Small intestine (tissue), 7 donors: ENCODE results near the gene HELZ. TPM values are rescaled to one million over a fixed set of nuclear protein-coding genes. Genes with fewer than 3 reads are reported as not detected.

ENCODE experiments used
- DNase-seq, 2 donors: peaks; one replicate each; pipeline versions ENCODE4 v3.0.0 to v3.0.0-alpha.2; 2013
- FAIRE-seq: peaks from 2 replicates; lab custom pipeline; 2012; peaks lifted over from hg19 to GRCh38; lab: Jason Lieb, UNC
- H3K27ac ChIP-seq, 3 donors: one replicate each; pipeline ENCODE4 v1.5.1; 2013; ENCODE audit warnings: low read length in 2 of 3, mild to moderate bottlenecking in 2 of 3, control low read depth in 1 of 3, inconsistent platforms in 1 of 3, low read depth in 1 of 3, moderate library complexity in 1 of 3
- H3K27me3 ChIP-seq, 3 donors: one replicate each; pipeline ENCODE4 v1.6.1; 2013; ENCODE audit warnings: low read length in 3 of 3, inconsistent platforms in 1 of 3; ENCODE audit not compliant: control insufficient read depth in 3 of 3, insufficient read depth in 3 of 3
- H3K36me3 ChIP-seq, 3 donors: one replicate each; pipeline ENCODE4 v1.6.1; 2013; ENCODE audit warnings: low read length in 3 of 3, inconsistent platforms in 1 of 3, low read depth in 1 of 3, mild to moderate bottlenecking in 1 of 3, moderate library complexity in 1 of 3; ENCODE audit not compliant: control insufficient read depth in 3 of 3, insufficient read depth in 2 of 3
- H3K4me1 ChIP-seq, 3 donors: one replicate each; pipeline ENCODE4 v1.6.1; 2013; ENCODE audit warnings: low read length in 2 of 3, inconsistent platforms in 1 of 3, low read depth in 1 of 3, mild to moderate bottlenecking in 1 of 3, moderate library complexity in 1 of 3; ENCODE audit not compliant: control insufficient read depth in 3 of 3, insufficient read depth in 2 of 3
- H3K4me3 ChIP-seq, 3 donors: one replicate each; pipeline ENCODE4 v1.5.1; 2013; ENCODE audit warnings: low read length in 3 of 3, control low read depth in 1 of 3, inconsistent platforms in 1 of 3, low read depth in 1 of 3, mild to moderate bottlenecking in 1 of 3, moderate library complexity in 1 of 3
- H3K9me3 ChIP-seq, 2 donors: one replicate each; pipeline ENCODE4 v1.6.1; 2013; ENCODE audit warnings: low read depth in 1 of 2, low read length in 1 of 2; ENCODE audit not compliant: control insufficient read depth in 2 of 2, insufficient read depth in 1 of 2
- WGBS, 3 donors: extraction: QIAGEN DNeasy Blood & Tissue Kit; methylation state at CpG; one replicate each; pipeline ENCODE4 v1.1.7; 2013; 5-methylcytosine and 5-hydroxymethylcytosine counted together
- polyA plus RNA-seq, 4 donors: library from polyadenylated mRNA; stranded (reverse) in 3 of 4; unstranded in 1 of 4; fragments of 200-250 nt in 3 of 4; fragments of 120-200 nt in 1 of 4; gene quantifications; one replicate each; pipeline versions ENCODE4 v1.2.1 to v1.2.3, GENCODE V29; 2013
- donor health status: healthy with polysubstance abuse.
- donor health status: control.
- donor health status: control.
- donor health status: Bipolar disorder and iron deficiency.
- donor health status: healthy.

The HELZ gene
- polyA plus RNA-seq, 4 donors = 2.7 to 27.3 (median 3.6) TPM

DNA sequence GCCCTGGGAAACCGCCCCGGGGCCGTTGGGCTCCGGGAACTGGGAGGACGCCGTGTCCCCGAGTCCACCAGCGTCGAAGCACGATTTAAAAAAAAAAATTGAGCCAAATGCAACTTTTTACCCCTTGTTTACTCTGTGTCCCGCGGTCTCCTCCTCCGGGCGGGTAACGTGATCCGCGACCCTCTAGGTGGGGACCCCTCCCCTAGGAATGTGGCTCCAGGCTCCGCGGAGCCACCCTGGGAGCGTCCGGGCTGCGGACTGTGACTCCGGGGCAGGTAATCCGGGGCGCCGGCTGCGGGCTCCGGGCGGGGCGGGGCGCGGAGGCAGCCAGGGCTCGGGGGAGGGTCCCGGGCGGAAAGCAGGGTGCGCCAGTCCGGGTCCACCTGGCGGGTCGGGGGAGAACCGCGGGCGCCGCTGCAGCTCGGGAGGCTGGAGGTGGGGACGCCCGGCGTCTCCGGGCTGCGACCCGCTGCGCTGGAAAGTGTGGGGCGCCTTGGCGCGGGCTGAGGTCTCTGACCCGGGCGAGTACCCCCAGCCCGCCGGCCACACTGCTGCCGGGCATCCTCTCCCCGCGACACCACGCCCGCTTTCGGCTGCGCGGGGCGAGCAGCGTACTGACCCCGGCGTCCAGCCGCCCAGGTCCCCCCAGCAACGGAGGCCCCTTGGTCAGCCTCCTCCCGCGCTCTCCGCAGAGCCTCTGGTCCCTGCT lies 852 bp upstream of the HELZ start:
- no peak for FAIRE-seq
- Histone ChIP-seq H3K27me3 (no peaks in the 10 kb centered on the region), H3K4me1 (peaks cover 4 to 20% (median 4%) of the 10 kb centered on the region in 3 donors), H3K27ac (peak overlapping the region; percentile 88 to 98 (median 97)), H3K4me3 (peak overlapping the region; percentile 68 to 94 (median 81)), H3K9me3 (no peaks in the 10 kb centered on the region), H3K36me3 (peaks cover 0 to 3% (median 0%) of the 10 kb centered on the region in 3 donors)
- WGBS, 3 donors = 1% methylated on average over 64 to 75 of the region's 75 CpGs
- DNase-seq = peak; percentile 58 to 77

DNA sequence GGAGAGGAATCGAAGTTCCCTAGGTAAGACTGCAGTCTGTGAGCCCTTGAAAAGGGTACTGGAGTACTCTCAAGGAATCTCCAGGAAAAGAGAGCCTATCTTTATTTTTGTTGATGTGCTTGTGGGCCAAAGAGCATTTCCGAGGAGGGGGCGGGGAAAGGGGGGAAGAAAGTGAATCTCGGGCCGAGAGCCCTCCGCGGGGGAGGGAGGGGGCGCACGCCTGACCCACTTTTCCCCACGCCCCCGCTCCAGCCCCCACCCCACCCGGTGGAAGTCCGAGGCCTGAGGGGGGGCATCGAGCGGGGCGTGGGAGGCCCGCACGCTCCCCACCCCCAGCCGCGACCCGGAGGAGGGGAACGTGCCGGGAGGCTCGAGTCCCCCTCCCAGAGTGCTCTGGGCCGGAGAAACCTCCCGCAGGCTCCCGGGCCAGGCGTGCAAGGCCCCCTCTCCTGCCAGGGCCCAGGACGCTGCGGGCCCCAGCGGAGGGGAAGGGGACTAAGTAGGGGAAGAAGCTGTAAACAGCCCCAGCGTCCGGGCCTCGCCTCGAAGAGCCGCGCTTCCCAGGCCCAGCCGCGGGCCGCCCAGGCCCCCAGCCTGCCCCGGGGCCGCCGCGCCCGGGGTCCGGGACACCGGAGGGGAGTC lies 444 bp downstream of the HELZ start:
- WGBS, 3 donors = 0 to 1% (median 1%) methylated on average over 19 to 45 of the region's 47 CpGs
- Histone ChIP-seq H3K36me3 (peaks cover 0 to 3% (median 0%) of the 10 kb centered on the region in 3 donors), H3K4me1 (peaks cover 4 to 27% (median 4%) of the 10 kb centered on the region in 3 donors)

GRCh38 chr17:67243284-67243683 lies 1.7 kb downstream of the HELZ start:
- H3K27me3 ChIP-seq = no peaks in the 10 kb centered on the region
- WGBS, 3 donors = 68 to 80% (median 78%) methylated on average over 5 of the region's 5 CpGs
- H3K9me3 ChIP-seq = no peaks in the 10 kb centered on the region
- DNase-seq (no peak), FAIRE-seq (no peak)
- H3K36me3 ChIP-seq = peaks cover 2 to 6% (median 6%) of the 10 kb centered on the region in 3 donors
- H3K4me3 ChIP-seq = peak overlapping the region in 1 of 3 donors; percentile 18
- no peak overlapping the region for H3K27ac ChIP-seq
- peaks cover 4 to 31% (median 4%) of the 10 kb centered on the region in 3 donors for H3K4me1 ChIP-seq

More for the DNA sequence above, 444 bp downstream of the HELZ start:
- Histone ChIP-seq H3K4me3 (peak overlapping the region; percentile 68 to 94 (median 81)), H3K27me3 (no peaks in the 10 kb centered on the region), H3K9me3 (no peaks in the 10 kb centered on the region), H3K27ac (peak overlapping the region; percentile 81 to 93 (median 86))
- DNase-seq (peak; percentile 12 to 61), FAIRE-seq (no peak)

DNA sequence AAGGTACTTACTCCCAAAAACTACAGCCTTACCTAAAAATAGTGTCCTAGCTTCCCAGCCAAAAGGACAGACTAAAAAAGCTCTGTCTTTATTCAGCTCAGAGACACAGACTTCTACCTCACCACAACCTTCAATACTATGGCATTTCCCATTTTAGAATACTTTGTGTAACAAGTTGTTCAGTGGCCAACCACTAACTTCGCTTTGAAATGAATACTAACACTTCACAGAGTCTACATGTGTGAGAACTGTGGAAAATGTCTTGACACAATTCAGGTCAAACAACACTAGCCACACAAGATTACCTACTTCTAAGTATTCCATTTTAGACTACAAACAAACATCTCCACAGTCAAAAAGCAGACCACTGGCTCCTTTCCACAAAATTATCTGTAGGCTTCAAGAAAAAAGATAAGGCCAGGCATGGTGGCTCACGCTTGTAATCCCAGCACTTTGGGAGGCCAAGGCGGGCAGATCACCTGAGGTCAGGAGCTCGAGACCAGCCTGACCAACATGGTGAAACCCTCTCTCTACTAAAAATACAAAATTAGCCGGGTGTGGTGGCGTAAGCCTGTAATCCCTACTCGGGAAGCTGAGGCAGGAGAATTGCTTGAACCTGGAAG lies 3.2 kb downstream of the HELZ start:
- H3K27ac ChIP-seq = no peak overlapping the region
- H3K9me3 ChIP-seq = no peaks in the 10 kb centered on the region
- H3K4me1 ChIP-seq = peaks cover 0 to 24% (median 4%) of the 10 kb centered on the region in 3 donors
- no peak for FAIRE-seq
- H3K4me3 ChIP-seq = no peak overlapping the region
- DNase-seq = no peak
- WGBS, 3 donors = 78 to 88% (median 81%) methylated on average over 7 of the region's 7 CpGs
- H3K27me3 ChIP-seq = no peaks in the 10 kb centered on the region
- H3K36me3 ChIP-seq = peaks cover 2 to 15% (median 9%) of the 10 kb centered on the region in 3 donors

- WGBS, 3 donors = 54 to 72% (median 58%) methylated on average over 3 of the region's 3 CpGs
- Histone ChIP-seq H3K27me3 (no peaks in the 10 kb centered on the region), H3K4me1 (peaks cover 0 to 17% (median 4%) of the 10 kb centered on the region in 3 donors), H3K36me3 (peaks cover 2 to 29% (median 16%) of the 10 kb centered on the region in 3 donors), H3K4me3 (no peak overlapping the region), H3K9me3 (no peaks in the 10 kb centered on the region), H3K27ac (peak overlapping the region in 1 of 3 donors; percentile 59)
- peak; percentile 32 to 71 for DNase-seq
- no peak for FAIRE-seq
Observed at GRCh38 chr17:67239597-67239996, 5.4 kb downstream of the HELZ start.

DNA sequence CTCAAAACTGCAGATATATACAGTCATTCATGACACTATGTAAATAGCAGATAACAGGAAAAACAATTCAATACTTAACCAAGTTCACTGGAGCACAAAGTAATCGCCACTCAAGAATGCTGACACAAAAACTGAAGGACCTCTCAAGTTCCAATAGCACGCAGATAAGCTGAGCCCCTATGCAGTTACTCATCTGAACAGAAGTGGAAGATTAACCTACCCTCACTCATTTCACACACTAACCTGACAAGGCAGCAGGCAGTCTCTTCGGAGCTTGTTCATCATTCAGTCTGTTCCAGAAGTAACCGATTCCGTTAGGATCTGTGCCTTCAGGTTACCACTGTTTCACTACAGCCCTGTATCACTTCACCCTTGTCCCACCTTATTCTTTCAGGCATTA lies 6.0 kb downstream of the HELZ start:
- 85 to 89% (median 87%) methylated on average over 5 of the region's 5 CpGs for WGBS, 3 donors
- DNase-seq = peak in 1 of 2 donors; percentile 56
- no peak for FAIRE-seq
- Histone ChIP-seq H3K27ac (peak overlapping the region in 1 of 3 donors; percentile 59), H3K4me1 (peaks cover 0 to 17% (median 4%) of the 10 kb centered on the region in 3 donors), H3K36me3 (peaks cover 2 to 33% (median 17%) of the 10 kb centered on the region in 3 donors), H3K9me3 (no peaks in the 10 kb centered on the region), H3K27me3 (no peaks in the 10 kb centered on the region), H3K4me3 (no peak overlapping the region)

- H3K27ac ChIP-seq = no peak overlapping the region
- no peaks in the 10 kb centered on the region for H3K9me3 ChIP-seq
- no peaks in the 10 kb centered on the region for H3K27me3 ChIP-seq
- no peaks in the 10 kb centered on the region for H3K4me1 ChIP-seq
- 98 to 99% (median 99%) methylated on average over 2 of the region's 2 CpGs for WGBS, 3 donors
- no peak overlapping the region for H3K4me3 ChIP-seq
- FAIRE-seq (no peak), DNase-seq (no peak)
- peaks cover 0 to 49% (median 11%) of the 10 kb centered on the region in 3 donors for H3K36me3 ChIP-seq
Observed at GRCh38 chr17:67232441-67232840, 12.6 kb downstream of the HELZ start.
